NCI-H2171 (cell line): ENCODE measurements around the gene SETDB1.

Experiments used
- DNase-seq: peaks from one replicate; lab custom pipeline; 2025; lab: John Stamatoyannopoulos, UW

SETDB1 gene

GRCh38 chr1:150931773-150932172 lies 5.6 kb downstream of the SETDB1 start:
- DNase-seq, result no peak

GRCh38 chr1:150944856-150945255 lies 18.7 kb downstream of the SETDB1 start:
- no peak for DNase-seq

- DNase-seq, result no peak
Observed at GRCh38 chr1:150954708-150955107, 28.5 kb downstream of the SETDB1 start.

GRCh38 chr1:150955280-150955679 lies 29.1 kb downstream of the SETDB1 start:
- DNase-seq, result no peak

- no peak for DNase-seq
Observed at GRCh38 chr1:150957666-150958065, 31.5 kb downstream of the SETDB1 start.

GRCh38 chr1:150960646-150961045 lies 34.5 kb downstream of the SETDB1 start:
- DNase-seq, result no peak

- DNase-seq, result no peak
Observed at GRCh38 chr1:150961756-150962155, 35.6 kb downstream of the SETDB1 start.

GRCh38 chr1:150963321-150964163 lies 37.4 kb downstream of the SETDB1 start:
- DNase-seq, result no peak

- no peak for DNase-seq
Observed at GRCh38 chr1:150964164-150964489, 38.0 kb downstream of the SETDB1 start.

- no peak for DNase-seq
Observed at GRCh38 chr1:150965605-150966004, 39.4 kb downstream of the SETDB1 start.

- DNase-seq, result no peak
Observed at GRCh38 chr1:150966011-150966410, 39.8 kb downstream of the SETDB1 start.

- no peak for DNase-seq
Observed at GRCh38 chr1:150967936-150968335, 41.8 kb downstream of the SETDB1 start.

- no peak for DNase-seq
Observed at GRCh38 chr1:150968491-150968890, 42.3 kb downstream of the SETDB1 start.

- no peak for DNase-seq
Observed at GRCh38 chr1:150969626-150970025, 43.5 kb downstream of the SETDB1 start.

GRCh38 chr1:150970808-150971582 lies 44.8 kb downstream of the SETDB1 start:
- DNase-seq, result no peak

GRCh38 chr1:150971583-150972416 lies 45.6 kb downstream of the SETDB1 start:
- DNase-seq, result no peak

- DNase-seq, result no peak
Observed at GRCh38 chr1:150972417-150972940, 46.3 kb downstream of the SETDB1 start.

- no peak for DNase-seq
Observed at GRCh38 chr1:150973258-150973835, 47.2 kb downstream of the SETDB1 start.

- no peak for DNase-seq
Observed at GRCh38 chr1:150973836-150974579, 47.8 kb downstream of the SETDB1 start.

- DNase-seq, result peak; percentile 63
Observed at GRCh38 chr1:150974580-150975478, 48.7 kb downstream of the SETDB1 start, which contains the start of gene CERS2. TSS of gene CERS2 (minus strand) at chr1:150974835. CDS start at chr1:150969090, 5,745 bp downstream.
